MCF 10A (cell line): ENCODE data around the gene TCIRG1. TPM values are rescaled to one million over a fixed set of nuclear protein-coding genes. Genes with fewer than 3 reads are reported as not detected.

ENCODE experiments used
- BruUV-seq: library from RNA; stranded (reverse); fragments of 400-500 nt; replicated peaks from 2 replicates; lab custom pipeline; 2021; lab: Mats Ljungman, UMichigan
- CTCF ChIA-PET: fragments of 300-600 bp; sonication (Branson Sonifier 250); formaldehyde crosslinking; extraction: SDS; loops from one replicate; lab custom pipeline; 2021; ENCODE audit warnings: antibody characterized with exemption, inconsistent platforms; lab: Yijun Ruan, JAX
- POLR2A ChIA-PET: fragments of 300-600, 350-650 bp; sonication (Branson Sonifier 250); formaldehyde crosslinking; extraction: SDS; loops from one replicate; lab custom pipeline; 2020; ENCODE audit warnings: antibody characterized with exemption, inconsistent platforms; lab: Yijun Ruan, JAX
- DNase-seq: peaks from one replicate; pipeline ENCODE4 v3.0.0-alpha.2; 2018; ENCODE audit not compliant: unreplicated experiment
- H3K27ac Mint-ChIP-seq: one replicate; pipeline ENCODE4 v1.8.0; 2022; ENCODE audit warnings: mild to moderate bottlenecking, low read depth, mixed read lengths; ENCODE audit not compliant: unreplicated experiment
- H3K27me3 Mint-ChIP-seq: one replicate; pipeline ENCODE4 v1.8.0; 2022; ENCODE audit warnings: mixed read lengths; ENCODE audit not compliant: insufficient read depth, unreplicated experiment
- H3K36me3 Mint-ChIP-seq: one replicate; pipeline ENCODE4 v1.8.0; 2022; ENCODE audit warnings: mild to moderate bottlenecking, moderate library complexity, mixed read lengths; ENCODE audit not compliant: insufficient read depth, unreplicated experiment
- H3K4me1 Mint-ChIP-seq: one replicate; pipeline ENCODE4 v1.8.0; 2022; ENCODE audit warnings: mixed read lengths; ENCODE audit not compliant: insufficient read depth, unreplicated experiment
- H3K4me3 Mint-ChIP-seq: one replicate; pipeline ENCODE4 v1.8.0; 2022; ENCODE audit warnings: mild to moderate bottlenecking, moderate library complexity, mixed read lengths; ENCODE audit not compliant: unreplicated experiment
- H3K9me3 Mint-ChIP-seq: one replicate; pipeline ENCODE4 v1.8.0; 2022; ENCODE audit warnings: mixed read lengths; ENCODE audit not compliant: unreplicated experiment
- CTCF ChIP-seq: fragments of 200-600 bp; IDR thresholded peaks from one replicate; pipeline ENCODE4 v1.8.0; 2022; ENCODE audit warnings: antibody characterized with exemption, mild to moderate bottlenecking; ENCODE audit not compliant: unreplicated experiment
- intact Hi-C: fragments of 100-400 bp; cut with micrococcal nuclease; formaldehyde crosslinking; loops from 2 replicates; pipeline ENCODE4 v1.14.1; 2022
- total RNA-seq: library from RNA; stranded (reverse); gene quantifications from 2 replicates; pipeline ENCODE4 v1.2.3, GENCODE V29; 2022

TCIRG1 gene
- total RNA-seq, 1 experiment from 2014 or later = 12.3 TPM

DNA sequence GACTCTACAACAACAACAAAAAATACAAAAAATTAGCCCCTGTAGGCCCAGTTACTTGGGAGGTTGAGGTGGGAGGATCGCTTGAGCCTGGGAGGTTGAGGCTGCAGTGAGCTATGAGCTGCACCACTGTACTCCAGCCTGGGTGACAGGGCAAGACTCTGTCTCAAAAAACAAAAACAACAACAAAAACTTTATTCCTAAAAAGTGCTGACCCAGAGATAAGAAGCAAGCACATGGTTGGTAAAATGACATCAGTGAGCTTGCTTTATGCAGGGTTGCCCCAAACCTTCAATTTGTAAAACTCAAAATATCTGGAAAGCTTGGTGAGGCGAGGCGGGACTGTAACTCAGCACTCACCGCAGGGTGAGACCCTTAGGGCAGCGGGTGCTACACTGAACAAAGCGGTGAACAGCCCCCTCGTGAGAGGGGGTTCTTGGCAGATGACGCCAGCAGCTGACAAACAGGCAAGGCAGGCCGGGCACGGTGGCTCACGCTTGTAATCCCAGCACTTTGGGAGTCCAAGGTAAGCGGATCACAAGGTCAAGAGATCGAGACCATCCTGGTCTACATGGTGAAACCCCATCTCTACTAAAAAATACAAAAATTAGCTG, 3.5 kb upstream of the TCIRG1 start:
- ChIA-PET POLR2A (no interaction called here), CTCF (no interaction called here)
- intact Hi-C loops = no loop called here
- TF ChIP-seq CTCF = no peak
- BruUV-seq = no TSS peak
- DNase-seq = no peak
- Mint-ChIP-seq H3K4me3 (no peak overlapping the region), H3K27me3 (no peaks in the 10 kb centered on the region), H3K4me1 (peaks cover 6% of the 10 kb centered on the region), H3K27ac (no peak overlapping the region), H3K9me3 (no peaks in the 10 kb centered on the region), H3K36me3 (peaks cover 16% of the 10 kb centered on the region)

- Mint-ChIP-seq H3K36me3 (peaks cover 16% of the 10 kb centered on the region), H3K4me3 (no peak overlapping the region), H3K27ac (no peak overlapping the region), H3K9me3 (no peaks in the 10 kb centered on the region), H3K27me3 (no peaks in the 10 kb centered on the region), H3K4me1 (peaks cover 6% of the 10 kb centered on the region)
- intact Hi-C loops = no loop called here
- CTCF ChIA-PET = no interaction called here
- DNase-seq = no peak
- no peak for TF ChIP-seq CTCF
- BruUV-seq = no TSS peak
- POLR2A ChIA-PET = interaction anchor here (0.6 kb wide), 2 partner anchors 110 to 235 kb away, joined by 3 read pairs; partner anchors contain the start of gene C11orf24
Observed at GRCh38 chr11:68036141-68036716, 2.6 kb upstream of the TCIRG1 start.

DNA sequence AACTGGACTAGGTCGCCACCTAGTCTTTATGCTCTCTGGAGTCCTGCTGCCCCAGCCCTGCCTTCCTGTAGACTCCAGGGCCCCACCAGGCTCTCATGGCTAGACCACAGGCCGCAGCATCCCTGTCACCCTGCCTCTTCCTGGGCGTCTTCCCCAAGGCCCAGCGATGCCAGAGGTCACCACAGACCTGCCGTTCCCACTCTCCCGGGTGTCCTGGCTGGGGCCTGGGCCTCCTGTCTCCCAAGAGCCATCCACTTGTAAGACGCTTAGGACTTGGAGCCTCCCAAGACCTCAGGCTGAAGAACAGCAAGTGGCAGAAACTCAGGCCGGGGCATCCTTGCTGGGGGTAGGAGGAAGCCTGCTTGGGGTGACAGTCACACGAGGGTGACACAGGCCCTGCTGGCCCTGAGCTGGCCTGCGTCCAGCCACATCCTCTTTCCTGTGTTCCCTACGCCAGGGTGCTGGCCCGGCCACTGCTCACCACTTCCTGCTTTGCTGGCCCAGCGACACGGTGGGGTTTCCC, 2.0 kb upstream of the TCIRG1 start:
- no TSS peak for BruUV-seq
- DNase-seq = no peak
- POLR2A ChIA-PET = interaction anchor here (0.6 to 1.3 kb wide), 4 partner anchors 20 to 235 kb away, joined by 3 read pairs; partner anchors contain the start of gene C11orf24
- intact Hi-C loops = no loop called here
- H3K27me3 Mint-ChIP-seq = no peaks in the 10 kb centered on the region
- no peak overlapping the region for H3K27ac Mint-ChIP-seq
- TF ChIP-seq CTCF = no peak
- no peak overlapping the region for H3K4me3 Mint-ChIP-seq
- peaks cover 16% of the 10 kb centered on the region for H3K36me3 Mint-ChIP-seq
- H3K4me1 Mint-ChIP-seq = peaks cover 1% of the 10 kb centered on the region
- CTCF ChIA-PET = interaction anchor here (0.6 kb wide), 1 partner anchor 26 kb away, joined by 3 read pairs; no protein-coding TSS in a partner anchor
- no peaks in the 10 kb centered on the region for H3K9me3 Mint-ChIP-seq
